AG09309 (cell line): ENCODE measurements around the gene RNF208.

Experiments used
- DNase-seq: peaks from one replicate; pipeline ENCODE4 v3.0.0-alpha.2; 2010; ENCODE audit warnings: low read depth
- H3K4me3 ChIP-seq: 2 replicates; pipeline ENCODE4 v1.5.1; 2011; ENCODE audit warnings: mild to moderate bottlenecking, low read depth, low read length, moderate library complexity; ENCODE audit not compliant: control insufficient read depth
- TF ChIP-seq, protein P1 (sequence below): IDR thresholded peaks from 2 replicates; pipeline ENCODE4 v1.5.1; 2011; ENCODE audit warnings: mild to moderate bottlenecking, low read depth, low read length, inconsistent platforms; ENCODE audit not compliant: insufficient read depth, control insufficient read depth; ENCODE audit errors: missing control alignments

RNF208 gene

DNA sequence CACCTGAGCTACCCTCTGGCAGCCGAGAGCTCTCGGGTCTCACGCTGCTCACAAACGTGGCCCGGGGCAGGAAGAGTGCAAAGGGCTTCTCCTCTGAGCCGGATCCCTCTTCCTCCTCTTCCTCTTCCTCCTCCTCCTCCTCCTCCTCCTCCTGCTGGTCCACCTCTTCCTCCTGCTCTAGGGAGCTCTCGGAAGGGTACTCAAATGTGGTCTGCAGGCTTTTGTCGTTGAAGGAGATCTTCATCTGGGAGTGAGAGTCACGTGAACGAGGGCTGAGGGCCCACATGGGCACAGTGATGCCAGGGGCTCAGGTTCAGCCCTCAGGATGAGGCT is 29.6 kb downstream of the RNF208 start:
- TF ChIP-seq, protein P1, sequence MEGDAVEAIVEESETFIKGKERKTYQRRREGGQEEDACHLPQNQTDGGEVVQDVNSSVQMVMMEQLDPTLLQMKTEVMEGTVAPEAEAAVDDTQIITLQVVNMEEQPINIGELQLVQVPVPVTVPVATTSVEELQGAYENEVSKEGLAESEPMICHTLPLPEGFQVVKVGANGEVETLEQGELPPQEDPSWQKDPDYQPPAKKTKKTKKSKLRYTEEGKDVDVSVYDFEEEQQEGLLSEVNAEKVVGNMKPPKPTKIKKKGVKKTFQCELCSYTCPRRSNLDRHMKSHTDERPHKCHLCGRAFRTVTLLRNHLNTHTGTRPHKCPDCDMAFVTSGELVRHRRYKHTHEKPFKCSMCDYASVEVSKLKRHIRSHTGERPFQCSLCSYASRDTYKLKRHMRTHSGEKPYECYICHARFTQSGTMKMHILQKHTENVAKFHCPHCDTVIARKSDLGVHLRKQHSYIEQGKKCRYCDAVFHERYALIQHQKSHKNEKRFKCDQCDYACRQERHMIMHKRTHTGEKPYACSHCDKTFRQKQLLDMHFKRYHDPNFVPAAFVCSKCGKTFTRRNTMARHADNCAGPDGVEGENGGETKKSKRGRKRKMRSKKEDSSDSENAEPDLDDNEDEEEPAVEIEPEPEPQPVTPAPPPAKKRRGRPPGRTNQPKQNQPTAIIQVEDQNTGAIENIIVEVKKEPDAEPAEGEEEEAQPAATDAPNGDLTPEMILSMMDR, result no peak
- no peak for DNase-seq
- H3K4me3 ChIP-seq, result no peak overlapping the region

DNA sequence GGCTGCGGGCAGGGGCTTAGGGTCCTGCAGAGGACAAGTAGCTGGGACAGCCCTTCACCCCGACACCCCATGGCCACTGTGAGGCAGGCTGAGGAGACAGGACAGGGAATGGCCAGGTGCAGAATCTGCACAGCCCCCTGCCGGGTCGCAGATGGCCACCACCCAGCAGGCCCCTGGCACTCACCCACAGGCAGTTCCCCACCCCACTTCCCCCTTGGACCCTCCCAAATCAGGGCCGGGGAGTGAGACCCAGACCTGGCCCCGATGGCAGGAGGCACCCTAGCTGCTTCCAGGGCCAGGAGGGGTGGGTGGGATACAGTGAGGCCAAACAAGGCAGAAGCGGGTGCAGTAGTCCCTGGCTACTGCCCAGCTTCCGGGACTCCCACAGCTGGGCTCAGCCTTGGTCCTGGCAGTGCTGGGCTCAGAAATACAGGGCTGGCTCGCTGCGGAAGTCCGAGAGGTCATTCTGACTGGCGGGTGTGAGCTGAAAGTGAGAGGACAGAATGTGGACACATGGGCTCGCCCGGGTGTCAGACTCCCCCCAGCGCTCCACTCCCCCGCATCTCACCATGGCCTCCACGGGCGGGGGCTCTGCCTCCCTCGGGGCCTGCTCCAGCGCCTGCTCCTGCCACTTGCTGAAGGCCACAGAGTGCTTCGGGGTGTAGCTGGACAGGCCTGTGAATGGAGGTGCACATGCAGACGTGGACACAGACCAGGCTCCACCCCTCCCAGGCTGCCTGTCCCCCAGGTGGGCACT is 30.2 kb downstream of the RNF208 start:
- TF ChIP-seq, protein P1, result no peak
- DNase-seq, result no peak
- H3K4me3 ChIP-seq, result no peak overlapping the region

DNA sequence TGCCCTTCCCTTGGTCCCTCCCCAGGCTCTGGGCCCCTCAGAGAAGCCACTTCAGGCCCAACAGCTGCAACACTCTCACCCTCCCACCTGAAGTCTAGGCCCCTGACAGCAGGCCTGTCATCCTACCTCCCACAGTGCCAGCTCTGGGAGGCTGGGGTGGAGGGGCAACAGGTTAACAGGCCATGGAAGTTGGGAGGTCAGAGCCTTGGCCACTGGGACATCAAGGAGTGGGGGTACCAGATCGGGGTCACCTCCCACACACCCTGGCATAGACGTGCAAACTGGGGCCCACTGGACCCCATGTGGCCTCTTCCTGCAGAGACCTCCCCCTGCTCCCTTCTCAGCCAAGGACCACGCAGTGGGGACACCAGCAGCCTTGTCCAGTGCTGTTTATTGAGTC is 30.8 kb downstream of the RNF208 start:
- TF ChIP-seq, protein P1, result no peak
- DNase-seq, result no peak

DNA sequence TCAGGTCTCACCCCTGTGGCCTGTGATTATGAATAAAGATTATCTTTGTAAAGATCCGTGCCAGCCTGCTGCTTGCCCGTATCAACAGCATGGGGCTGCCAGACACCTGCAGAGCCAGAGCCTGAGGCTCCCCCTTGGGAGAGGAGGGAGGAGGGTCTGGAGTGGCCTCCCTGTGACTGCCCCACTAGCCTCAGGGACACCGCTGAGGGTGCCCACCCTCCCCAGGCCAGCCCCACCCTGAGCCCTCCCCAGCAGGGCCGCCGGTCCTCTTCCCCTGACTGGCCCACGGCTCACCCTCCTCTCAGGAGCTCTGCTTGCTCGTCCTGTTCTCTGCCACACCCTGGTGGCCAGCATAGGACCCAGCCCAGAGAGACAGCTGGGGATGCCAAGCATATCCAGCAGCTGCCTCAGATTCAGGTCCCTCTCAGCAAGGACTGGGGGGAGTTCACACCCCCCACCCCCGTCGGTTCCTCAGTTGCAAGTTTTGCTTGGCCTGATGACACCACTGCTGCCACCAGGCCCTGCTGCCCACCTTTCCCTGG is 31.7 kb downstream of the RNF208 start:
- TF ChIP-seq, protein P1, result no peak
- no peak overlapping the region; the same call in 1 of the 2 replicates for H3K4me3 ChIP-seq
- no peak for DNase-seq

More for the DNA sequence above, 30.8 kb downstream of the RNF208 start:
- no peak overlapping the region for H3K4me3 ChIP-seq

DNA sequence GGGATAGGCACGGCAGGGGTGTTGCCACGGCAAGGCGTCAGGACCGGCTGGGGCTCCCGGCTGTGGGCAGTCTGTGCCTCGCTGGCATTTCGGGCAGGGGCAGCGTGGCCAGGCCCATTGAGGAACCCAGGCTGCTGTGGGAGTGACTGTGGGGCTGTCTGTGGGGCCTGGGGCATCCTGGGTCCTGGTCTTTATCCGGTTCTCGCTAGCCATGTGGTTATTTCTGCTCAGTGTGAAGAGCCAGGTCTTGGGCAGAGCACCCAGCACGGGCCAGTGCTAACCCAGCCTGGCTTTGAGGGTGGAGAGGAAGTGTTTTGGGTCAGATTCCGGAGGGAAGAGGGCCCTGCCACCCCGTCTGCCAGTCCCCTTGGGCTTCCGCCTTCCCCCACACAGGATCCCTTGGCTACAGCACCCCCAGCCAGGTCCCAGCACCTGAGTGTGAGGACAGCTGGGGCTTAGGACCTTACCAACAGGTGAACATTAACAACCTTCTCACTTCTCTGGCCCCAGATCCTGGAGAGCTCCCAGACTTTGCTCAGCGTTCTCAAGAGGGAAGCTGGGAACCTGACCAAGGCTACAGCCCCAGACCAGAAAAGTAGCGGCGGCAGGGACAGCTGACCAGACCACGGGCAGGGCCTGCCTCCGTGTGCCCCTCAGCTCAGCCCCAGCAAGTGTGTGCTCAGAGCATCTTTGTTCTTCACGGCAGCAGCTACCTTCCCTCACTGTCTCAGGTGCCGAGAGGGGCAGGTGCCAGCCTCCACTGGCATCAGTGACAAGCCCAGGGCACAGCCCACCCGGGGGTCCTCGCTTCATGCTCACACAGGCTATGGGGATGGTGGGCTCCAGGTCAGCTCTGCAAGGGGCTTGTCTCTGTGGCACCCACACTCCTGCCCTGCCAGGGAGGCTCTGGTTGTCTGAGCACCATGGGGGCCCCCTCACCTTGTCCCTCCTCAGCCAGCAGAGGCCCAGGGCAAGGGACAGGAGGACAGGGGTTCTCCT is 32.4 kb downstream of the RNF208 start:
- no peak for DNase-seq
- peak overlapping the region; percentile 98 for H3K4me3 ChIP-seq
- TF ChIP-seq, protein P1, result no peak

DNA sequence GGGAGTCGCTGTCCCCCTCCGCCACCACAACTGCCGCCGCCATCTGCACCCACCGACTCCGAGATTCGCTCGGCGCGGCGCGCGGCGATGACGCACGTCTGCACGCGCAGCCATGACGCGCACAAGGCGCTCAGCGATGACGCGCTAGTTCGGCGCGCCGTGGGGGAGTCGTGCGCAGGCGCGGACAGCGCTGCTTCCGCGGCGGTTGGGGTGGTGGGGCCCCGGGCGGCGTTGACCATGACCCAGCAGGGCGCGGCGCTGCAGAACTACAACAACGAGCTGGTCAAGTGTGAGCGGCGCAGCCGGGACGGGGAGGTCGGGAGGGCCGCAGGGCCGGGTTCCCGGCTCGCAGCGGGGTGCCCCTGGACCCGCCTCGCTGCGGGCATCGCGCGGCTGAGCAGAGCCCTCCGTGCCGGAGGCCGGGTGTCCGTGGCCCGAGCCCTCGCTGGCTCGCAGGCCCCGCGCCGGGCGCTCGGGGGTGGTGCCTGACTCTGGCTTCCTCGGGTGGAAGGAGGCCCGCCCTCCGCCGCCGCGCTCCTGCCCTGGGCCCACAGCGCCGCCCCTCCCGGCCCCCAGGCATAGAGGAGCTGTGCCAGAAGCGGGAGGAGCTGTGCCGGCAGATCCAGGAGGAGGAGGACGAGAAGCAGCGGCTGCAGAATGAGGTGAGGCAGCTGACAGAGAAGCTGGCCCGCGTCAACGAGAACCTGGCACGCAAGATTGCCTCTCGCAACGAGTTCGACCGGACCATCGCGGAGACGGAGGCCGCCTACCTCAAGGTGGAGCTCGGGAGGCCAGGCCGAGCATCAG is 33.3 kb downstream of the RNF208 start, which contains the start of the genes ANAPC2 and SSNA1:
TSS of gene ANAPC2 (minus strand) at position 71 of the 807 bp plus-strand sequence. CDS start at position 43, 28 bp downstream.
TSS of gene SSNA1 (plus strand) at position 187 of the 807 bp plus-strand sequence. CDS start at position 238, 51 bp downstream.
- DNase-seq, result peak; percentile 64
- peak within 1 kb of the TSS; percentile 98 for H3K4me3 ChIP-seq
- TF ChIP-seq, protein P1, result peak; percentile 57
